HPDE6-E6E7 (cell line): ENCODE measurements around the gene NOL12.
"Not testable (repeated sequence)": the region's sequence is repeated elsewhere in the genome, so short reads cannot be mapped to it uniquely, and the experiment has no call there.

Experiments
- DNase-seq: peaks from one replicate; pipeline ENCODE4 v3.0.0; 2011; ENCODE audit warnings: missing footprints; ENCODE audit errors: extremely low spot score

NOL12 gene

GRCh38 chr22:37679670-37680069, 6.5 kb upstream of the NOL12 start:
- no peak for DNase-seq

- DNase-seq = no peak
Measured at GRCh38 chr22:37680191-37680851, 5.8 kb upstream of the NOL12 start.

GRCh38 chr22:37681001-37681424, 5.1 kb upstream of the NOL12 start:
- no peak for DNase-seq

- no peak for DNase-seq
Measured at GRCh38 chr22:37681556-37682049, 4.5 kb upstream of the NOL12 start.

- no peak for DNase-seq
Measured at GRCh38 chr22:37684803-37685615, 1.1 kb upstream of the NOL12 start.

- no peak for DNase-seq
Measured at GRCh38 chr22:37690407-37690806, 4.3 kb downstream of the NOL12 start.

DNA sequence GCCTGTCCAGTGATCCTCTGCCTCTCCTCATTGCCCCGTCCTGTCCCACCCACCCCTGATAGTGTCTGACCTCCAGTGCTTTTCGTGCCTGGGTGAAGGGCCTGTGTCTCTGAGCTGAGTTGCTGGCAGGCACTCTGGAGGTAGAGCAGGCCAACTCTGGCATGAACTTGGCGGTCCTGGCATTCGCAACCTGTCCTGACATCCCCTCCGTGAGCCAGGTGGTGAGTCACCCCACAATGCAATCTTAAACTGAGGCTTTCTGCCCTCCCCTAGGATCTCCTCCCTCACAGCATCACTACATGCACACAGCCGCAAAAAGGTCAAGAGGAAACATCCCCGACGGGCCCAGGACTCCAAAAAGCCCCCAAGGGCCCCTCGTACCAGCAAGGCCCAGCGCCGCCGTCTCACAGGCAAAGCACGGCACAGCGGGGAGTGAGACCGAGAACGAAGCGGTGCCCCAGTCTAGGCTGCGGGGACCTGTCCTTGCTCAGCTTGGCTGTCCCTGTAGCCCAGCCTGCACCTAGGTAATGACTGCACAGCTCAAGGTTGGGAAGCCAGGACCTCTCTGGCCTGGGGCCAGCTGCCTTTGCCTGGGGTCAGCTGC, 4.9 kb downstream of the NOL12 start:
- DNase-seq = peak; percentile 75

- no peak for DNase-seq
Measured at GRCh38 chr22:37692627-37693285, 6.6 kb downstream of the NOL12 start.

GRCh38 chr22:37694131-37694530, 8.0 kb downstream of the NOL12 start:
- DNase-seq = not testable (repeated sequence)

- not testable (repeated sequence) for DNase-seq
Measured at GRCh38 chr22:37696260-37696656, 10.1 kb downstream of the NOL12 start.

DNA sequence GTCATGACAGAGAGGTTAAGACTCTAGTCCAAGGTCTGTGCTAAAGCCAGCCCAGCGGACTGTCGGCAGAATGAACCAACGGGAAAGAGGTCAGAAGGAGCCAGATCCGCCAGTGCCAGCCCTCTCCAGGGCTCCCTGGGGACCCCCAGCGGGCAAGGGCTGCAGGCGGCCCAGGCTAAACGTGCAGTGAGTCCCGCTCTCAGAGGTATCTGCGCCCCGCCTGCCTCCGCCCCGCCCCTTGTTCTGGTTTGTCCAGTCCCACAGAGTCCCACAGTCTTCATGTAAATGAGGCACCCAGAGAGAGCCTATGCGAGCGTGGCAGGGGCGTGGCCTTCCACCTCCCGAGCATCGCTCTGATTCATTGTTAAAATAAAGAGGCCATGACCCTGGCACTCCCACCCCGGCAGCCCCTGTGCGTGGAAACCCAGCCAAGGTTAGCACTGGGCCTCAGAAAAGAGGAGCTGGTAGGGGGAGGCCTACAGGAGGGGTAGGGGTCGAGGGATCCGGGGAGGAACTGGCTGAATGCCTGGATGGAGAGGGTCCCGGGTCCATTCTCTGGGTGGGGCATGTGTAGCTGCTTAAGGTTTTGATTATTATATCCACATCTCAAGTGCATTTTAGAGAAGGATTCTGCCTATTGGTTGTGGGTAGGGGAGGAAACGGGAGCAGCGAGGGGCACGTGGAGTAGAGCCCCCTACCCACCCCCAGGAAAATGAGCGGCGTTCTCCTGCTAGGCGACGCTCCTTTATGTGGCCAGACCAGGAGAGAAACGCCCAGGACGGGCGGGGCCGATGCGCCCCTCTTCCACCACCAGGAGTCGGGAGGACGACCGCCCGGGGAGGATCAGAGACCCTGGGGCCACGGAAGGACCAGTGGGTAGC, 10.8 kb downstream of the NOL12 start, which contains the start of gene TRIOBP:
TSS of gene TRIOBP (plus strand) at position 392 of the 881 bp plus-strand sequence. CDS start 4,318 bp downstream, outside the sequence.
- peak; percentile 89 for DNase-seq

GRCh38 chr22:37697538-37697835, 11.3 kb downstream of the NOL12 start:
- DNase-seq = no peak

- DNase-seq = no peak
Measured at GRCh38 chr22:37701141-37701786, 15.1 kb downstream of the NOL12 start.

DNA sequence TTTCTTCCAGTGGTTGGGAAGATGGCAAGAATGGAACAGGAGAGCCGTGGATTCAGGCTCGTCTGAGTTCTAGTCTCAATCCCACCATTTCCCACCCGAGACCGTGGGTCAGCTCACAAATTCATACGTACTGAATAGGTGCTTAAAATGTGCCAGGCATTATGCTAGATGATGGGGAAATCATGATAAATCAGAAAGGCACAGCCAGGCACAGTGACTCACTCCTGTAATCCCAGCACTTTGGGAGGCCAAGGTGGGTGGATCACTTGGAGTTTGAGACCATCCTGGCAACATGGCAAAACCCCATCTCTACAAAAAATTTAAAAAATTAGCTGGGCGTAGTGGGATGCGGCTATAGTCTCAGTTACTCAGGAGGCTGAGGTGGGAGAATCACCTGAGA, 17.8 kb downstream of the NOL12 start:
- DNase-seq = no peak

- no peak for DNase-seq
Measured at GRCh38 chr22:37704645-37705044, 18.5 kb downstream of the NOL12 start.

- no peak for DNase-seq
Measured at GRCh38 chr22:37705205-37705604, 19.1 kb downstream of the NOL12 start.

GRCh38 chr22:37708580-37709444, 22.7 kb downstream of the NOL12 start:
- no peak for DNase-seq

DNA sequence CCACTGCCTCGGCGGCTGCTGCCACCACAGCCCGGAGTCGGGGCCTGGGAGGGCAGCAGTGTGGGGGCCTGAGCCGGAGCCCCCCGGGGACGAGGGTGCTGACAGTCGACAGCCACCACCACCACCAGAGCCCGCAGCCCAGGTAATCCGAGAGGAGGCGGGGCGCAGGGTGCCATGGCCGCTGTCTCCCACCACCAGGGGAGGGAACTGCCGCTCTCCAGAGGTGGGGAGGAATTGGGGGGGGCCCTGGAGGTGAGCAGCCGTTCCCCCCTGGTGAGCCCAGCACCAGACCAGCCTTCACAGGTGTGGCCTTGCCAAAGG, 23.3 kb downstream of the NOL12 start:
- no peak for DNase-seq

DNA sequence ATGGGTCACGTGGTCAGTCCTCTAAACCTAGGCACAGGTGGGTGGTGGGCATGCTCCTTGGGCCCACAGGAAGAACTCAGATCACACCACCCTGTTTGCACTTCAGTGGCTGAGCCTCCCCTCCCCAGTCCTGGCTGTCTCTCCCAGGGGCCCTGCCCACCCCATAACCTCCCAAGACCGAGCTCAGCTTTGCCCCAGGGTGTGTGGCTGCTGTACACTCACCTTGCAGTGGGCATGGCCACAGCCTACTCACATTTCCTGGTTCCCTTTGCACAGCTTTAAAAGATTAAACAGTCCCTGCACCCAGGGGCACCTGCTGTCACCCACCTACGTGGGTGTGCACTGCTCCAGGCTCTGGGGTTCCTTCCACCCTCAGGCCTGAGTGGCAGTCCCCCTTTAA, 24.5 kb downstream of the NOL12 start:
- DNase-seq = no peak

GRCh38 chr22:37711490-37711889, 25.3 kb downstream of the NOL12 start:
- no peak for DNase-seq
